Activated CD4-positive, alpha-beta T cell treated with anti-CD3 and anti-CD28 coated beads, Interleukin-2, amount 10 ng/mL, durations not matched to agents 7 days and 5 days (primary cell): ENCODE measurements around the gene NOTO. TPM values are rescaled to one million over a fixed set of nuclear protein-coding genes. Genes with fewer than 3 reads are reported as not detected.

Experiments used
- CTCF ChIA-PET: fragments of 350-600 bp; sonication (Branson Sonifier 250); formaldehyde crosslinking; loops from one replicate; lab custom pipeline; 2021; ENCODE audit warnings: antibody characterized with exemption; lab: Charles Lee
- POLR2A ChIA-PET: fragments of 350-600 bp; sonication (Branson Sonifier 250); formaldehyde crosslinking; loops from one replicate; lab custom pipeline; 2021; ENCODE audit warnings: antibody characterized with exemption; lab: Charles Lee
- DNase-seq: peaks from one replicate; pipeline ENCODE4 v3.0.0-alpha.2; 2020
- H3K27ac Mint-ChIP-seq: one replicate; pipeline ENCODE4 v1.8.0; 2021; ENCODE audit warnings: mild to moderate bottlenecking, moderate library complexity, mixed read lengths
- H3K27me3 Mint-ChIP-seq: one replicate; pipeline ENCODE4 v1.8.0; 2021; ENCODE audit warnings: mixed read lengths
- H3K36me3 Mint-ChIP-seq: one replicate; pipeline ENCODE4 v1.8.0; 2021; ENCODE audit warnings: low read depth, mixed read lengths
- H3K4me1 Mint-ChIP-seq: one replicate; pipeline ENCODE4 v1.8.0; 2021; ENCODE audit warnings: mixed read lengths
- H3K4me3 Mint-ChIP-seq: one replicate; pipeline ENCODE4 v1.8.0; 2021; ENCODE audit warnings: mild to moderate bottlenecking, moderate library complexity, mixed read lengths
- H3K9me3 Mint-ChIP-seq: one replicate; pipeline ENCODE4 v1.8.0; 2021; ENCODE audit warnings: mixed read lengths
- total RNA-seq, 2 experiments: library from RNA; stranded (reverse); gene quantifications; one replicate each; pipeline ENCODE4 v1.2.3, GENCODE V29; 2021

Gene NOTO
- total RNA-seq, 2 experiments from 2014 or later, result not detected

DNA sequence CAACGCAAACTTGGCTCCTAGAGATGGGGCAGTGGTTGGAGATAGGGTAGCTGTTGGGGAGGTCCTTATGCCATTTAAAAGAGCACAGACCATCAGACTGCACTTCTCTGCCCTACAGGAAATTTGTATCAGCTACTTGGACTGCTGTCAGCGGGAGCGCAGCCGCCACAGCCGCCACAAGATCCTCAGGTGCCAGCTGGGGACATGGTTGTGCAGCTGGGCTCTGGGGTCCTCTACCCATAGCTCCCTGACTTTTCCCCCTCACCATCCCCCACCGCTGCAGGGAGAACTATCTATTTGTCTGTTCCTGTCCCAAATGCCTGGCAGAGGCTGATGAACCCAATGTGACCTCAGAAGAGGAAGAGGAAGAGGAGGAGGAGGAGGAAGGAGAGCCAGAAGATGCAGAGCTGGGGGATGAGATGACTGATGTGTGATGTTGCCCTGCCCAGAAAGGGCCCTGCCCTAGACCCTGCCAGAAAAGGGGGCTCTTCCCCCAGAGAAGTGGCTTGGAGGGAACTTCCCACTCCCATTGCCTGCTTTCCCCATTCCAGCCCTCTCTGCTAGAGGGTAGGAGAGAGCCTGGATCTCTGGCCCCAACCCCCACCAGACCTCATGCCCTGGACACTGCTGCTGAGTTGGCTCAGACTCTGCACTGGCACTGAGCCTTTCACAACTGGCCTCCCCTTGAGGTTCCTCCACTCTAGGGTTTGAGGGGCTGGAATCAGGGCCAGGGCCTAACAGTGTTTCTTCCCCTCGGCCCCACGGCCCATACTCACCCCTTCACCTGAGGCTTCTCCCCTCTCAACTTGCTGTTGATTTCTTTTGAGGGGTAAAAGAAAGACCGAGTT lies 23.4 kb downstream of the NOTO start:
- Mint-ChIP-seq H3K4me3 (no peak overlapping the region), H3K27me3 (no peaks in the 10 kb centered on the region), H3K4me1 (peaks cover 9% of the 10 kb centered on the region), H3K9me3 (no peaks in the 10 kb centered on the region), H3K27ac (peak overlapping the region; percentile 82), H3K36me3 (peaks cover 8% of the 10 kb centered on the region)
- POLR2A ChIA-PET, result no interaction called here
- CTCF ChIA-PET, result interaction anchor here (1.1 to 9.1 kb wide), 2 partner anchors 10 to 13 kb away, joined by 3 to 45 read pairs; partner anchors contain the start of gene SMYD5
- no peak for DNase-seq

DNA sequence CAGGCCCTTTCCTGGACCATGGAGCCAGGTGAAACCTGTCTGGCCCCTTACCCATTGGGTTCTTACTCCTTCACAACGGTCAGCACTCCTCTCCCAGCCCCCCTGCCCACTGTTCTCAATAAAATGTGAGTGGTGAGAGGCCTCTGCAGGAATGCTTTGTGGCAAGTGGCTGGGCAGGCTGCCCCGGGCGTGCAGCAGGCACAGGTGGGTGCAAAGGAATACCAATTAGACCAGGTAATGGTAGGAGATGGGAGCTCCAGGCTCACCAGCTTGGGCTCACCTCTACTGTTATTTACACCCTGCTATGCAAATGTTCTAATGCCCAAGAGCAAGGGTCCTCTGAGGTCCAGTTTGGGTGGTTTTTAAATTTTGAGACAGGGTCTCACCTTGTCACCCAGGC lies 24.7 kb downstream of the NOTO start:
- ChIA-PET POLR2A (no interaction called here), CTCF (interaction anchor here (0.9 to 9.1 kb wide), 3 partner anchors 10 to 15 kb away, joined by 3 to 45 read pairs (median 7); partner anchors contain the start of gene SMYD5)
- H3K27me3 Mint-ChIP-seq, result no peaks in the 10 kb centered on the region
- H3K36me3 Mint-ChIP-seq, result peaks cover 1% of the 10 kb centered on the region
- no peak overlapping the region for H3K27ac Mint-ChIP-seq
- H3K4me1 Mint-ChIP-seq, result peaks cover 12% of the 10 kb centered on the region
- H3K9me3 Mint-ChIP-seq, result no peaks in the 10 kb centered on the region
- no peak overlapping the region for H3K4me3 Mint-ChIP-seq
- no peak for DNase-seq

DNA sequence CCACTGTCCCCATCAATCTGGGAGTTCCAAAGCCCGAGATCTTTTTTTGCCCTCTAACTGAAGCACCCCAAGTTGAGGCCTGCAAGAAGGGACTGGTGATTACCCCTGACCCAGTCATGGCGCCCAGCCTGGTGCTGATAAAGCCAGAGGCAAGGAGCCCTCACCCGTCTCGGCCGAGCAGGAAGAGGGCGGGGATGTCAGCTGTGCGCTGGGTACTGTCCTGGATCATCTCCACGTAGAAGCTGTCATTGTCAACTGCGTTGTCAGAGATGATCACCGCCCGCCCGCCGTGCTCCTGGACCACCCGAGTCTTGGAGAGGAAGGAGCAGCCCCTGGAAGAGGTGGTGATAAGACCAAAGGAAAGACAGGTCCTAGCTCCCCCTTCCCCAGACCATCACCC lies 26.3 kb downstream of the NOTO start:
- CTCF ChIA-PET, result interaction anchor here (2.2 to 9.1 kb wide), 2 partner anchors 11 to 16 kb away, joined by 7 to 45 read pairs; partner anchors contain the start of gene SMYD5
- H3K27ac Mint-ChIP-seq, result no peak overlapping the region
- H3K27me3 Mint-ChIP-seq, result no peaks in the 10 kb centered on the region
- H3K4me3 Mint-ChIP-seq, result no peak overlapping the region
- no peak for DNase-seq
- peaks cover 18% of the 10 kb centered on the region for H3K4me1 Mint-ChIP-seq
- no peaks in the 10 kb centered on the region for H3K36me3 Mint-ChIP-seq
- H3K9me3 Mint-ChIP-seq, result no peaks in the 10 kb centered on the region
- POLR2A ChIA-PET, result no interaction called here

GRCh38 chr2:73232403-73233153 lies 30.2 kb downstream of the NOTO start:
- Mint-ChIP-seq H3K27me3 (no peaks in the 10 kb centered on the region), H3K4me1 (peaks cover 33% of the 10 kb centered on the region), H3K36me3 (peaks cover 12% of the 10 kb centered on the region), H3K4me3 (peak overlapping the region; percentile 89), H3K9me3 (no peaks in the 10 kb centered on the region), H3K27ac (peak overlapping the region; percentile 93)
- POLR2A ChIA-PET, result interaction anchor here (1.0 kb wide), 1 partner anchor 153 kb away, joined by 4 read pairs; the partner anchor contains the start of gene ALMS1
- DNase-seq, result peak; percentile 31
- CTCF ChIA-PET, result interaction anchor here (0.5 to 9.1 kb wide), 10 partner anchors 9 to 766 kb away, joined by 3 to 45 read pairs (median 4); partner anchors contain the start of gene SMYD5

- Mint-ChIP-seq H3K36me3 (peaks cover 12% of the 10 kb centered on the region), H3K9me3 (no peaks in the 10 kb centered on the region), H3K4me1 (peaks cover 37% of the 10 kb centered on the region), H3K27ac (peak within 1 kb of the TSS; percentile 93), H3K27me3 (no peaks in the 10 kb centered on the region), H3K4me3 (peak within 1 kb of the TSS; percentile 89)
- ChIA-PET POLR2A (interaction anchor here (0.6 to 1.0 kb wide), 3 partner anchors 18 to 152 kb away, joined by 3 to 4 read pairs (median 4); partner anchors contain the start of gene ALMS1), CTCF (interaction anchor here (0.5 to 9.1 kb wide), 10 partner anchors 10 to 765 kb away, joined by 3 to 45 read pairs (median 4); partner anchors contain the start of gene SMYD5)
- peak; percentile 98 for DNase-seq
Observed at GRCh38 chr2:73233154-73233931, 31.0 kb downstream of the NOTO start, which contains the start of gene PRADC1. TSS of gene PRADC1 (minus strand) at chr2:73233239. CDS start at chr2:73233160, 79 bp downstream.

DNA sequence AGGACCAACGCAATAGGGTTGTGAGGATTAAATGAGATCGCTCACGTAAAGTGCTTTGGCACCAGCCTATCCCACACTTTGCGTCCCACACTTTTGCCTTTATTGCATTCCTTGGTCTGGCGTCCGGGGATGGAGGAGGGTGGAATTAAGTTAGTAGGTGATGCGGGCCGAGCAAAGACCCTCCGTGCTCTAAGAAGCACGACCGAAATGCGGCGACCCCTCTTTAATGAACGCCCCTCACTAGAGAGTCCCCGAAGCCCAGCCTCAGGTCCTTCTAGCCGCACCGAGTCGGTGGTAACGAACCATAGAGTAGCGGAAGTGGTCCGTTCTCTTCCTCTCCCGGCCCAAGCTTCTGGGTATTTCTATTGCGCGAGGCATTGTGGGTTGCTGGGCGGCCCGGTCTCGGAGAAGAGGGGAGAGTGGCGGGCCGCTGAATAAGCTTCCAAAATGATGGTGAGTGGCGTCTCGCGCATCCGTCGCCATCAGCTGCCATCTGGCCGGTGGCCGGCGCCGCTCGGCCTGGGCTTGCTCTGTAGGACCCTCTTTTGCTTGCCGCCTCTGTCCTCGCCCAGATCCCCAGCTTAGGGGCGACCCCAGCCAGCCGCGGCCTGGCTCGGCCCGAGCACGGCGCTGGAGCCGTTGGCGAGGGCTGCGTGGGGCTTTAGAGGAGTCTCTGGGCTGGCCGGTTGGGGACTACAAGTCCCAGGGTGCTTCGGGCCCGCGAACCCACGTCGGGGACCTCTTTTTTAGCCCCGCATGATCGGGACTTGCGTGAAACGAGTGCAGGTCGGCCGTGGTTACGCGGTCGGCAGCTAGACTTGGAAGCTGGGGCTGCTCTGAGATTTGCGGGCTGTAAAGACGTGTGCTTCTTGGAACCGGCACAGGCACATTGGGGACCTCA lies 31.8 kb downstream of the NOTO start, which contains the start of gene CCT7:
Gene CCT7, plus strand, starts transcription at position 377 of the 901 bp plus-strand sequence. Its CDS starts 71 bp downstream, at position 448.
- DNase-seq, result peak; percentile 92
- H3K9me3 Mint-ChIP-seq, result no peaks in the 10 kb centered on the region
- H3K4me1 Mint-ChIP-seq, result peaks cover 45% of the 10 kb centered on the region
- H3K27me3 Mint-ChIP-seq, result no peaks in the 10 kb centered on the region
- ChIA-PET POLR2A (interaction anchor here (0.6 to 1.0 kb wide), 2 partner anchors 19 to 22 kb away, joined by 3 to 4 read pairs; no protein-coding TSS in a partner anchor), CTCF (interaction anchor here (0.6 to 9.1 kb wide), 10 partner anchors 9 to 399 kb away, joined by 3 to 45 read pairs (median 4); partner anchors contain the start of gene SMYD5)
- H3K4me3 Mint-ChIP-seq, result peak within 1 kb of the TSS; percentile 89
- H3K27ac Mint-ChIP-seq, result peak within 1 kb of the TSS; percentile 93
- H3K36me3 Mint-ChIP-seq, result peaks cover 12% of the 10 kb centered on the region

- DNase-seq, result no peak
- Mint-ChIP-seq H3K36me3 (peaks cover 19% of the 10 kb centered on the region), H3K27me3 (no peaks in the 10 kb centered on the region), H3K9me3 (no peaks in the 10 kb centered on the region), H3K4me3 (peak overlapping the region; percentile 89), H3K27ac (peak overlapping the region; percentile 93), H3K4me1 (peaks cover 47% of the 10 kb centered on the region)
- ChIA-PET CTCF (interaction anchor here (0.6 to 2.3 kb wide), 8 partner anchors 10 to 58 kb away, joined by 3 to 8 read pairs (median 4); no protein-coding TSS in a partner anchor), POLR2A (no interaction called here)
Observed at GRCh38 chr2:73235315-73236028, 33.1 kb downstream of the NOTO start.

GRCh38 chr2:73237168-73237567 lies 34.8 kb downstream of the NOTO start:
- H3K36me3 Mint-ChIP-seq, result peaks cover 19% of the 10 kb centered on the region

DNA sequence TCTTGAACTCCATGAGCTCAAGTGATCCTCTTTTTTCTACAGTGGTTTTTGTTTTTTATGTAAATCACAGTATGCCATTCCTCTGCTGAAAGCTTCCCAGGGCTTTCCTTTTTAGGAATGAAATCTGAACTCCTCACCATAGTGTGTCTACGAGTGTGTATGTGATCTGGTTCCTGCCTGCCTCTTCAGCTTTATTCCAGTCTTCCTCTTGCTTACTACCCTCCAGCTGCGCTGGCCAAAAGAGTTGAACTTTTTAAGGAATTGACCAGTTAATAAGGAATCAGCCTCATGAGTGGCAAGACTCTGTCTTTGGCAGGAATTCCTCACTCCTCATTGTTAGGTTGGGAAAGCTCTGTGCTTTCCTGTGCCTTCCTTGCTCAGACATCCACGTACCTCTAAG lies 35.8 kb downstream of the NOTO start:
- H3K36me3 Mint-ChIP-seq, result peaks cover 22% of the 10 kb centered on the region
- ChIA-PET POLR2A (no interaction called here), CTCF (interaction anchor here (1.5 kb wide), 1 partner anchor 9 kb away, joined by 4 read pairs; no protein-coding TSS in a partner anchor)
- peaks cover 41% of the 10 kb centered on the region for H3K4me1 Mint-ChIP-seq
- H3K4me3 Mint-ChIP-seq, result no peak overlapping the region
- no peaks in the 10 kb centered on the region for H3K9me3 Mint-ChIP-seq
- no peak for DNase-seq
- H3K27me3 Mint-ChIP-seq, result no peaks in the 10 kb centered on the region
- H3K27ac Mint-ChIP-seq, result no peak overlapping the region

More at GRCh38 chr2:73237168-73237567, 34.8 kb downstream of the NOTO start:
- H3K9me3 Mint-ChIP-seq, result no peaks in the 10 kb centered on the region
- H3K4me3 Mint-ChIP-seq, result no peak overlapping the region
- peaks cover 44% of the 10 kb centered on the region for H3K4me1 Mint-ChIP-seq
- ChIA-PET POLR2A (no interaction called here), CTCF (interaction anchor here (1.2 to 2.3 kb wide), 6 partner anchors 8 to 60 kb away, joined by 3 to 8 read pairs (median 4); no protein-coding TSS in a partner anchor)
- no peaks in the 10 kb centered on the region for H3K27me3 Mint-ChIP-seq
- H3K27ac Mint-ChIP-seq, result peak overlapping the region; percentile 55
- DNase-seq, result no peak

DNA sequence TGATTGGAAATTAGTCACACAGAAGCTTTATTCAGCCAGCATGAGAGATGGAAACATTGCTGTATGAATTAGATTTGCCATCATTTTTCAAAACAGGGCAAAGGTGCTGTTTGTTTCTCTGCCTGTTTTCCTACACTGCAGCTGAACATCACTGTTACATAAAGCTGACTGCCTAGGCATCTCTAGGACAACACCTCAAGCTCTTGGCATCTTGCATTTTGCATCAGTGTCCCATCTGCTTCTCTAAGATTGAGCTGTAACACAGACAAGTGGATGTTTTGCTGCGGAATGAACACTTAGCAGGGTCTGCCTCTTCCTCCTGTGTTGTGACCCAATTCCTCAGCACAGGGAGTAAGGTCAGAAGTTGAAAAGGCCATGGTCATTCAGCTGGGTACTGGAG lies 36.6 kb downstream of the NOTO start:
- peak overlapping the region; percentile 46 for H3K27ac Mint-ChIP-seq
- DNase-seq, result no peak
- H3K27me3 Mint-ChIP-seq, result no peaks in the 10 kb centered on the region
- no peak overlapping the region for H3K4me3 Mint-ChIP-seq
- ChIA-PET CTCF (interaction anchor here (1.0 to 1.5 kb wide), 2 partner anchors 8 kb away, joined by 3 to 4 read pairs; no protein-coding TSS in a partner anchor), POLR2A (no interaction called here)
- peaks cover 27% of the 10 kb centered on the region for H3K36me3 Mint-ChIP-seq
- H3K4me1 Mint-ChIP-seq, result peaks cover 44% of the 10 kb centered on the region
- H3K9me3 Mint-ChIP-seq, result no peaks in the 10 kb centered on the region
